Measurements from ENCODE around the gene ASB10. TPM values are rescaled to one million over a fixed set of nuclear protein-coding genes. Genes with fewer than 3 reads are reported as not detected.

Gene ASB10
- total and polyA plus RNA-seq, 2 of the 8 experiments (the other 6 are each of a cell fraction or from before 2014, with no cell fraction given), result not detected

- POLR2A ChIA-PET (ENCODE audit: partially characterized antibody), result interaction anchor here (1.2 kb wide), 1 partner anchor 14 kb away, joined by 4 read pairs; no protein-coding TSS in a partner anchor
- Histone ChIP-seq H4K20me1 (replicated peaks in 1 of 2; ENCODE audit: control insufficient read depth in 1 of 2, insufficient read depth in 2 of 2, low read length in 2 of 2) (peaks cover 7 to 19% of the 10 kb centered on the region in 2 experiments), H3K27ac (ENCODE audit: low read depth, low read length) (no peak overlapping the region), H2BK20ac (ENCODE audit: low read length) (no peak overlapping the region), H4K91ac (replicated peaks; ENCODE audit: insufficient read length, low read length) (no peak overlapping the region), H3K23ac (ENCODE audit: insufficient read length) (no peak overlapping the region), H3K18ac (ENCODE audit: extremely low read depth, low read length) (no peak overlapping the region), H4K5ac (ENCODE audit: insufficient read length, low read depth, low read length) (no peak overlapping the region), H3K4me1 (replicated peaks in 1 of 4; ENCODE audit: control insufficient read depth in 3 of 4, insufficient read depth in 4 of 4, low read length in 3 of 4) (peaks cover 1 to 11% (median 9%) of the 10 kb centered on the region in 4 experiments), H3K23me2 (ENCODE audit: low read depth, low read length) (no peaks in the 10 kb centered on the region; the same call in 1 of the 2 replicates), H4K8ac (ENCODE audit: extremely low read depth, insufficient read depth, low read length) (no peak overlapping the region), H3K27me3 (replicated peaks in 1 of 4; ENCODE audit: control insufficient read depth in 3 of 4, extremely low read depth in 1 of 4, insufficient read depth in 3 of 4, low read length in 3 of 4) (no peaks in the 10 kb centered on the region; a peak in 1 of 7 replicates), H2AFZ (ENCODE audit: low read length) (no peak overlapping the region), H3K56ac (replicated peaks; ENCODE audit: insufficient read length, low read depth, low read length) (no peak overlapping the region), H3K4me3 (ENCODE audit: extremely low read depth in 1 of 4, insufficient read depth in 2 of 4, low read depth in 3 of 4, low read length in 4 of 4) (no peak overlapping the region), H3K14ac (ENCODE audit: insufficient read length) (no peak overlapping the region), H2BK15ac (ENCODE audit: low read length) (no peak overlapping the region), H3K4me2 (ENCODE audit: insufficient read depth in 1 of 2, low read depth in 2 of 2, low read length in 2 of 2) (no peak overlapping the region), H3K9ac (replicated peaks in 1 of 4; ENCODE audit: extremely low read depth in 1 of 4, low read depth in 3 of 4, low read length in 3 of 4) (no peak overlapping the region), H2BK120ac (replicated peaks; ENCODE audit: low read depth, low read length) (no peak overlapping the region), H3K36me3 (ENCODE audit: control insufficient read depth in 2 of 4, insufficient read depth in 4 of 4, low read length in 3 of 4) (peaks cover 0 to 10% (median 5%) of the 10 kb centered on the region in 4 experiments; a peak in 5 of 8 replicates), H2BK5ac (ENCODE audit: low read depth, low read length) (no peak overlapping the region), H2AK5ac (ENCODE audit: low read depth, low read length) (no peak overlapping the region), H3K4ac (replicated peaks; ENCODE audit: insufficient read length, low read depth, low read length) (no peak overlapping the region), H3K9me3 (ENCODE audit: insufficient read depth in 2 of 2, low read depth in 1 of 2, low read length in 1 of 2) (no peaks in the 10 kb centered on the region), H3K79me2 (ENCODE audit: control insufficient read depth in 1 of 2, insufficient read depth in 2 of 2, low read length in 2 of 2) (no peaks in the 10 kb centered on the region), H2BK12ac (ENCODE audit: low read depth, low read length) (no peak overlapping the region), H3K79me1 (ENCODE audit: low read depth, low read length) (no peaks in the 10 kb centered on the region)
- WGBS, 2 experiments (ENCODE audit: extremely low coverage in 1 of 2, insufficient coverage in 1 of 2, insufficient read length in 1 of 2, insufficient replicate concordance in 2 of 2, low coverage in 1 of 2, low lambda C conversion rate in 2 of 2, missing lambda C conversion rate in 1 of 2), result 90% methylated on average over 16 of the region's 16 CpGs; no CpG with 5 or more reads in 1 of the 2 experiments
- CTCF ChIA-PET (ENCODE audit: partially characterized antibody), result interaction anchor here (0.6 to 18.9 kb wide), 5 partner anchors 6 to 109 kb away, joined by 3 to 197 read pairs (median 4); no protein-coding TSS in a partner anchor
- FAIRE-seq (no peak), DNase-seq (ENCODE audit: low read depth in 1 of 2, low spot score in 2 of 2) (no peak)
- TF ChIP-seq SIX5 (IDR thresholded peaks at IDR 0.05; ENCODE audit: low read depth, low read length), result no peak
- TF ChIP-seq RAD21 (IDR thresholded peaks at IDR 0.05 in 1 of 2, conservative IDR thresholded peaks at IDR 0.05 in 1 of 2; ENCODE audit: low read depth in 2 of 2, low read length in 2 of 2), result no peak
- no peak for TF ChIP-seq CREB1 (IDR thresholded peaks at IDR 0.05)
- TF ChIP-seq SUZ12 (IDR thresholded peaks at IDR 0.05; ENCODE audit: low read length), result no peak
- TF ChIP-seq TAF7 (optimal IDR thresholded peaks at IDR 0.05; ENCODE audit: borderline replicate concordance, low read depth, low read length), result no peak
- no peak for TF ChIP-seq RNF2 (IDR thresholded peaks at IDR 0.05; ENCODE audit: borderline replicate concordance, low read depth, low read length, missing control alignments, poor library complexity, severe bottlenecking)
- TF ChIP-seq GABPA (IDR thresholded peaks at IDR 0.05; ENCODE audit: borderline replicate concordance, insufficient read depth, low read length), result no peak
- no peak for TF ChIP-seq TAF1 (IDR thresholded peaks at IDR 0.05; ENCODE audit: low read depth, low read length)
- TF ChIP-seq NRF1 (IDR thresholded peaks at IDR 0.05; ENCODE audit: low read depth, low read length), result no peak
- TF ChIP-seq BRCA1 (IDR thresholded peaks at IDR 0.05; ENCODE audit: low read depth, low read length), result no peak
- no peak for TF ChIP-seq YY1 (IDR thresholded peaks at IDR 0.05; ENCODE audit: low read depth, low read length)
These were observed 53.6 kb downstream of the ASB10 start for GRCh38 chr7:151133266-151133985.
